Measurements from ENCODE around the gene OR2T6.
"Not testable (repeated sequence)": the region's sequence is repeated elsewhere in the genome, so short reads cannot be mapped to it uniquely, and the experiment has no call there.

The OR2T6 gene

DNA sequence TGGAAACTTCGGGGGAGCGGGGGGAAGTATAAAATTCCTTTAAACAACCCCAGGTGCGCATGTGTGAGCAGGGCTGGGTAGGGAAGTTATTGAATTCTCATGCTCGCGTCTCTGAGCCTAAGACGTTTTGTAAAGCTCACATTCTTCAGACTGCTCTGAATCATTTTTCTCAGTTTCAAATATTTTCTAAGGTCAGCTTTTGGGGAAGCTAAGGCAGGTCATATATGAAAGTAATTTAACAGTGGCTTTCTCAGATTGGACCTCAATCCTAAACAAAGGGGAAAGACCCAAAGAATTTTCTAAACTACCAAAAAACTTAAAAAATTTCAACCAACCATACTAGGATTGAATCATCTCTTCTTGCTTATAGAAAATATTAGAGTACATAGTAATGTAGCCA is 59.4 kb downstream of the OR2T6 start:
- DNase-seq: not testable (repeated sequence)

- DNase-seq: not testable (repeated sequence)
Observed at GRCh38 chr1:248436303-248436702, 60.8 kb downstream of the OR2T6 start.

GRCh38 chr1:248438668-248439067 is 63.1 kb downstream of the OR2T6 start:
- DNase-seq: not testable (repeated sequence)

GRCh38 chr1:248439283-248439682 is 63.7 kb downstream of the OR2T6 start:
- not testable (repeated sequence) for DNase-seq
